Upper lobe of left lung (tissue), 6 donors: ENCODE measurements around the gene TAAR8. TPM values are rescaled to one million over a fixed set of nuclear protein-coding genes. Genes with fewer than 3 reads are reported as not detected.
"Not testable (repeated sequence)": the region's sequence is repeated elsewhere in the genome, so short reads cannot be mapped to it uniquely, and the experiment has no call there.

ENCODE experiments used
- ATAC-seq, 2 donors: fragments of 200-7000 bp; cut with Tn5 transposase; one replicate each; pipeline ENCODE4 v1.9.1; 2022; ENCODE audit warnings: mild to moderate bottlenecking in 2 of 2, moderate library complexity in 2 of 2; ENCODE audit not compliant: low FRiP score in 2 of 2
- DNase-seq, 2 donors: peaks; one replicate each; pipeline ENCODE4 v3.0.0-alpha.2; 2019 to 2020
- H3K27ac ChIP-seq, 4 donors: fragments of 200-600 bp; sonication (generic); one replicate each; pipeline ENCODE4 v1.5.1; 2016 to 2019
- H3K27me3 ChIP-seq, 4 donors: fragments of 200-600 bp; sonication (generic); one replicate each; pipeline ENCODE4 v1.5.1; 2017 to 2019
- H3K36me3 ChIP-seq, 4 donors: fragments of 200-600 bp; sonication (generic); one replicate each; pipeline ENCODE4 v1.5.1; 2016 to 2019
- H3K4me1 ChIP-seq, 4 donors: fragments of 200-600 bp; sonication (generic); one replicate each; pipeline ENCODE4 v1.5.1; 2018 to 2019
- H3K4me3 ChIP-seq, 4 donors: fragments of 200-600 bp; sonication (generic); one replicate each; pipeline ENCODE4 v1.5.1; 2017 to 2019; ENCODE audit warnings: mild to moderate bottlenecking in 2 of 4, moderate library complexity in 1 of 4
- H3K9me3 ChIP-seq, 4 donors: fragments of 200-600 bp; sonication (generic); one replicate each; pipeline ENCODE4 v1.5.1; 2018 to 2019
- EP300 ChIP-seq, 4 donors: sonication (generic); formaldehyde crosslinking; IDR thresholded peaks; one replicate each; pipeline ENCODE4 v1.5.1; 2017; ENCODE audit warnings: antibody characterized with exemption in 4 of 4, control low read depth in 2 of 4
- POLR2A ChIP-seq, 4 donors: fragments of 450-650 bp; IDR thresholded peaks; one replicate each; pipeline ENCODE4 v1.5.1; 2016 to 2017; ENCODE audit warnings: antibody characterized with exemption in 4 of 4, mild to moderate bottlenecking in 2 of 4
- POLR2AphosphoS5 ChIP-seq, 2 donors: sonication (generic); formaldehyde crosslinking; IDR thresholded peaks; one replicate each; pipeline ENCODE4 v1.5.1; 2017; ENCODE audit warnings: antibody characterized with exemption in 2 of 2
- WGBS, 2 donors: methylation state at CpG; one replicate each; pipeline ENCODE4 v1.1.5; 2017 to 2018; 5-methylcytosine and 5-hydroxymethylcytosine counted together
- total RNA-seq, 6 donors: library from RNA; depleted of rRNA in 4 of 6; stranded (reverse); fragments of >200 nt in 4 of 6; gene quantifications; one replicate each; pipeline versions ENCODE4 v1.1.0 to v1.2.1, GENCODE V29; 2016 to 2021
- TF ChIP-seq, protein P1 (sequence below), 6 experiments: fragments of 450-650 bp in 4 of 6; fragments of 200-600 bp in 2 of 6; sonication (generic) in 2 of 6; IDR thresholded peaks; one replicate each; pipeline ENCODE4 v1.5.1; 2016 to 2019; ENCODE audit warnings: antibody characterized with exemption in 6 of 6
- donor health status: DM: no; HTN: no; CAD: no; lungs with moderate emphysema.
- donor health status: DM: no; HTN: yes; CAD: no; lungs with severe emphysema.

Gene TAAR8
- total RNA-seq, 6 donors from 2014 or later: not detected

DNA sequence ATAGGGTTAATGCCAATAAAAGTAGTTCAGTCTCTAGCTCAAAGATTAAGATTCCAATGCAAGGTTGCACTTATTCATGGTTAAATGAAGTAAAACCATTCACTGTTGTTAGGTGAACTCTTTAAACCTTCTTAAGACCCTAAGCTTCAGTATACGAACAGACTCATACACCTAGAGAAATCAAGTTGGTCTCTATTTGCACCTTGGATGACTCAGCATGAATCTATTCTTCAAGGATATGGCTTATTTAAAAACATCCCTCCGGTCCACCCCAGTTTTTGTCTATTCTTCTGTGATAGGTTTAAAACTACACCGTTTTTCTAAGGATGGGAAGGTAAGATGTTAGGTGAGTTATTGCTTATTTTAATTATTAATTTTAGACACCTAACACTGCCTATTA is 15.3 kb upstream of the TAAR8 start:
- H3K4me1 ChIP-seq: no peaks in the 10 kb centered on the region
- H3K36me3 ChIP-seq: no peaks in the 10 kb centered on the region
- H3K9me3 ChIP-seq: no peaks in the 10 kb centered on the region
- H3K4me3 ChIP-seq: no peak overlapping the region
- WGBS, 2 donors: 89 to 90% methylated on average over 3 of the region's 3 CpGs
- no peaks in the 10 kb centered on the region for H3K27me3 ChIP-seq
- ATAC-seq: no peak
- TF ChIP-seq POLR2A (IDR thresholded peaks at IDR 0.05): no peak
- TF ChIP-seq EP300 (IDR thresholded peaks at IDR 0.05): no peak
- TF ChIP-seq, protein P1, sequence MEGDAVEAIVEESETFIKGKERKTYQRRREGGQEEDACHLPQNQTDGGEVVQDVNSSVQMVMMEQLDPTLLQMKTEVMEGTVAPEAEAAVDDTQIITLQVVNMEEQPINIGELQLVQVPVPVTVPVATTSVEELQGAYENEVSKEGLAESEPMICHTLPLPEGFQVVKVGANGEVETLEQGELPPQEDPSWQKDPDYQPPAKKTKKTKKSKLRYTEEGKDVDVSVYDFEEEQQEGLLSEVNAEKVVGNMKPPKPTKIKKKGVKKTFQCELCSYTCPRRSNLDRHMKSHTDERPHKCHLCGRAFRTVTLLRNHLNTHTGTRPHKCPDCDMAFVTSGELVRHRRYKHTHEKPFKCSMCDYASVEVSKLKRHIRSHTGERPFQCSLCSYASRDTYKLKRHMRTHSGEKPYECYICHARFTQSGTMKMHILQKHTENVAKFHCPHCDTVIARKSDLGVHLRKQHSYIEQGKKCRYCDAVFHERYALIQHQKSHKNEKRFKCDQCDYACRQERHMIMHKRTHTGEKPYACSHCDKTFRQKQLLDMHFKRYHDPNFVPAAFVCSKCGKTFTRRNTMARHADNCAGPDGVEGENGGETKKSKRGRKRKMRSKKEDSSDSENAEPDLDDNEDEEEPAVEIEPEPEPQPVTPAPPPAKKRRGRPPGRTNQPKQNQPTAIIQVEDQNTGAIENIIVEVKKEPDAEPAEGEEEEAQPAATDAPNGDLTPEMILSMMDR (IDR thresholded peaks at IDR 0.05): no peak
- TF ChIP-seq POLR2AphosphoS5 (IDR thresholded peaks at IDR 0.05): no peak
- no peak overlapping the region for H3K27ac ChIP-seq
- DNase-seq: no peak

DNA sequence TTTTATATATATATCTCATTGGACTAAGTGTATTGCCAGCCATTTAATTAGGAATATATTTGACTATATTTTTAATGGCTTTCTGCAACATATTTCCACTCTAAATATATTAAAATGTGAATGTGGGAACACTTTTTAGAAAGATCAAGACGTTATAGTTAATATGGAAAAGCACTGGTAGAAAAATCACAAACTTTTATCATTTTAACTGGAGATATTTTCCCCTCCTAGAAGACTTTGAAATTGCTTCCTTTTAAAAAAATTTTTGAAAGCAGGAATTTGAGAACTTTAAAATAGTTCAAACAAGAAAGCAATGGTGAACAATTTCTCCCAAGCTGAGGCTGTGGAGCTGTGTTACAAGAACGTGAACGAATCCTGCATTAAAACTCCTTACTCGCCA is 14.5 kb upstream of the TAAR8 start, which contains the start of gene TAAR9:
TSS of gene TAAR9 (plus strand) at position 301 of the 400 bp plus-strand sequence. CDS start at position 314, 13 bp downstream.
- 80 to 82% methylated on average over 4 of the region's 4 CpGs for WGBS, 2 donors
- ATAC-seq (no peak), DNase-seq (no peak)
- no peak within 1 kb of the TSS for H3K27ac ChIP-seq
- TF ChIP-seq POLR2A (IDR thresholded peaks at IDR 0.05) (no peak), POLR2AphosphoS5 (IDR thresholded peaks at IDR 0.05) (no peak), EP300 (IDR thresholded peaks at IDR 0.05) (no peak)
- TF ChIP-seq, protein P1 (IDR thresholded peaks at IDR 0.05): no peak
- H3K27me3 ChIP-seq: no peaks in the 10 kb centered on the region
- H3K4me1 ChIP-seq: no peaks in the 10 kb centered on the region
- no peak within 1 kb of the TSS for H3K4me3 ChIP-seq
- H3K36me3 ChIP-seq: no peaks in the 10 kb centered on the region
- no peaks in the 10 kb centered on the region for H3K9me3 ChIP-seq

DNA sequence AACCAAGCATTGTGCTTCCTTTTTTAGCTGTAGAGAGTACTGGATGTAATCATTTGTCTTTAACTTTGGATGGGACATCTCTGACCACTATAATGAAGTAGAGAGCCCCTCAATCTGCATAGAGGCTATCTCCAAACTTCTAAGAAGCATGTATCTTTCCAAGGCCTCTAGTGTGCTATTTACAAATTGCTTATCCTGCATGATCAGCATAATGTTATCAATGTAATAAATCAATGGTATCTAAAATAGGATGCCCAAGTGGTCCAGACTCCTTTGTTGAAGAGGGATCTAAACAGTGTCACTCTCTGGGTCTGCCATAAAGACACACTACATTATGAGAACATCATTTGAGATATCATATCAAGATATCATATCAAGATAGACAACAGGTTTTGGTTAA is 7.6 kb upstream of the TAAR8 start:
- H3K4me3 ChIP-seq: no peak overlapping the region
- H3K4me1 ChIP-seq: no peaks in the 10 kb centered on the region
- no peaks in the 10 kb centered on the region for H3K9me3 ChIP-seq
- no peaks in the 10 kb centered on the region for H3K36me3 ChIP-seq
- no peaks in the 10 kb centered on the region for H3K27me3 ChIP-seq
- no peak for ATAC-seq
- H3K27ac ChIP-seq: no peak overlapping the region
- no peak for TF ChIP-seq POLR2AphosphoS5 (IDR thresholded peaks at IDR 0.05)
- TF ChIP-seq, protein P1 (IDR thresholded peaks at IDR 0.05): no peak
- DNase-seq: no peak

DNA sequence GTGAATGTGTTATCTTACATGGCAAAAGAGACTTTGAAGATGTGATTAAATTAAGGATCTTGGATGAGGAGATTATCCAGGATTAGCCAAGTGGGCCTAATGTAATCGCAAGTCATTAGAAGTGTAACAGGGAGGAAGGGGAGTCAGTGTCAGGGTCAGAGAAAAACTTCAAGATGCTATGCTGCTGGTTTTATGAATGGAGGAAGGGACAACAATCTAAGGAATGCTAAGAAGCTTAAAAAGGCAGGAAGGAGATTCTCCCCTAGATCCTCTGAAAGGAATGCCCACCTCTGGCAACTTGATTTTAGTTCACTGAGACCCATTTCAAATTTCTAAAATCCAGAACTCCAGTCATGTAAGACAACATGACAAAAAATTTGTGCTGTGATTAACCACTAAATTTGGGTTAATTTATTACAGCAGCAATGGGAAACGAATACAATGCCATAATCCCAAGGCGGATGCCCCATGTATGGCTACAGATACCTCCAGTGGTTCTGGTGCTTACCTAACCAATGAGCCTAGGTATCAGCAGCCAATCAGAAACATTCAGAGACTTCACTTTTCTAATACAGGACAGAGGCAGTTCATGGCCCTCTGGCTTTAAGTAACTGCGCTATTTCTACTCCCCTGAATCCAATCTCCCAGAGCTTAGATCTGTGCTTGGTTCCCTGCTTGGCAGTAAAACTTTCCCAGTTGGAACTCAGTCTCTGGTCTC is 3.6 kb upstream of the TAAR8 start:
- no peak for DNase-seq
- no peak for ATAC-seq
- H3K4me3 ChIP-seq: no peak overlapping the region
- TF ChIP-seq, protein P1 (IDR thresholded peaks at IDR 0.05): no peak
- TF ChIP-seq EP300 (IDR thresholded peaks at IDR 0.05) (no peak), POLR2A (IDR thresholded peaks at IDR 0.05) (no peak), POLR2AphosphoS5 (IDR thresholded peaks at IDR 0.05) (no peak)
- no peaks in the 10 kb centered on the region for H3K27me3 ChIP-seq
- H3K36me3 ChIP-seq: no peaks in the 10 kb centered on the region
- H3K27ac ChIP-seq: no peak overlapping the region
- no peaks in the 10 kb centered on the region for H3K4me1 ChIP-seq
- 85 to 98% methylated on average over 4 of the region's 4 CpGs for WGBS, 2 donors
- H3K9me3 ChIP-seq: no peaks in the 10 kb centered on the region

DNA sequence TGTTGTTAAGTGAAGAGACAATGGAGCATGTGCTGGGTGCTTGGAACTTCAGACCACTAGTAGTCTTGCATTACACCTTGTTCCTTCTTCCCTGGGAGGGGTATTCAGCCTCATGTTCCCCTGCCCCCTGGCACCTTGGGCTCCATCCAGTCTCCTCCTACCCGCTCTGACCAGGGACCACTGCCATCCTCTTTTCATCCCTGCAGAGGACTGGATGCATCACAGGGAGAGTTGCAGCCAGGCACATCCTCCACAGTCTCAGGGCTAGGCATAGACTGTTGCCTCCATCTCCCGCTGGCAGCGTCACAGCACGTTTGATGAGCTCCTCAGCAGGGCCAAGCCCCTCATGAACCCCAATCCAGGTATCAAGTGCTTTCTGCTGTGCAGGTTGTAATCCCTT is 1.3 kb upstream of the TAAR8 start:
- Histone ChIP-seq H3K4me1 (no peaks in the 10 kb centered on the region), H3K27ac (no peak overlapping the region), H3K27me3 (no peaks in the 10 kb centered on the region), H3K4me3 (no peak overlapping the region), H3K36me3 (no peaks in the 10 kb centered on the region), H3K9me3 (no peaks in the 10 kb centered on the region)
- TF ChIP-seq, protein P1 (IDR thresholded peaks at IDR 0.05): no peak
- no peak for TF ChIP-seq POLR2A (IDR thresholded peaks at IDR 0.05)
- no peak for TF ChIP-seq EP300 (IDR thresholded peaks at IDR 0.05)
- no peak for TF ChIP-seq POLR2AphosphoS5 (IDR thresholded peaks at IDR 0.05)
- 89 to 93% methylated on average over 4 of the region's 4 CpGs for WGBS, 2 donors
- ATAC-seq (peak in 1 of 2 donors; percentile 28), DNase-seq (no peak)

DNA sequence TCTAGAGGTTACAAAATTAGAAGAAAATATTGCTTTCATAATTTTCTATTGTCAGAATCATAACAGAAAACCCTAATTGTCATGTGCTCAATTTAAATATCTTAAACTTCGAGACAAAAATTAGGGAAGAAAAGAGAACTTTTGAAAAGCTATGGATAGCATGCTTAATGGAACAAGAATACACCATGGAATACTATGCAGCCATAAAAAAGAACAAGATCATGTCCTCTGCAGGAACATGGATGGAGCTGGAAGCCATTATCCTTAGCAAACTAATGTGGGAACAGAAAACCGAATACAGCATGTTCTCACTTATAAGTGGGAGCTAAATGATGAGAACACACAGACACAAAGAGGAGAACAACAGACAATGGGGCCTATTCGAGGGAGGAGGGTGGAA is 7.6 kb downstream of the TAAR8 start:
- not testable (repeated sequence) for H3K27ac ChIP-seq, H3K36me3 ChIP-seq, ATAC-seq, H3K9me3 ChIP-seq, H3K27me3 ChIP-seq, DNase-seq, H3K4me3 ChIP-seq, H3K4me1 ChIP-seq
- 68 to 74% methylated on average over 3 of the region's 3 CpGs for WGBS, 2 donors
